Memory B cell (primary cell): Measurements from ENCODE around the gene SUSD4.

Experiments used
- ATAC-seq: fragments of 150-1000 bp; cut with Tn5 transposase; 2 replicates; pipeline ENCODE4 v1.10.0; 2021; ENCODE audit warnings: low read depth, mild to moderate bottlenecking, moderate library complexity
- DNase-seq, 2 donors: peaks; one replicate each; pipeline ENCODE4 v3.0.0; 2022; ENCODE audit warnings: low spot score in 2 of 2
- H3K27ac Mint-ChIP-seq: one replicate; pipeline ENCODE4 v1.8.0; 2022; ENCODE audit warnings: mild to moderate bottlenecking, moderate library complexity, mixed read lengths
- H3K27me3 Mint-ChIP-seq: one replicate; pipeline ENCODE4 v1.8.0; 2022; ENCODE audit warnings: mixed read lengths
- H3K36me3 Mint-ChIP-seq: one replicate; pipeline ENCODE4 v1.8.0; 2022; ENCODE audit warnings: mild to moderate bottlenecking, mixed read lengths
- H3K4me1 Mint-ChIP-seq: one replicate; pipeline ENCODE4 v1.8.0; 2022; ENCODE audit warnings: mixed read lengths
- H3K4me3 Mint-ChIP-seq: one replicate; pipeline ENCODE4 v1.8.0; 2022; ENCODE audit warnings: mild to moderate bottlenecking, moderate library complexity, mixed read lengths
- H3K9me3 Mint-ChIP-seq: one replicate; pipeline ENCODE4 v1.8.0; 2022; ENCODE audit warnings: mixed read lengths

Gene SUSD4

GRCh38 chr1:223225481-223225880 lies 138.5 kb downstream of the SUSD4 start:
- no peaks in the 10 kb centered on the region for H3K36me3 Mint-ChIP-seq
- peaks cover 18% of the 10 kb centered on the region for H3K27me3 Mint-ChIP-seq
- ATAC-seq (no peak), DNase-seq (no peak)
- H3K27ac Mint-ChIP-seq, result no peak overlapping the region
- H3K4me3 Mint-ChIP-seq, result no peak overlapping the region
- no peaks in the 10 kb centered on the region for H3K4me1 Mint-ChIP-seq
- H3K9me3 Mint-ChIP-seq, result no peaks in the 10 kb centered on the region

- no peaks in the 10 kb centered on the region for H3K4me1 Mint-ChIP-seq
- H3K9me3 Mint-ChIP-seq, result no peaks in the 10 kb centered on the region
- peaks cover 18% of the 10 kb centered on the region for H3K27me3 Mint-ChIP-seq
- no peaks in the 10 kb centered on the region for H3K36me3 Mint-ChIP-seq
- DNase-seq (no peak), ATAC-seq (no peak)
- H3K27ac Mint-ChIP-seq, result no peak overlapping the region
- H3K4me3 Mint-ChIP-seq, result no peak overlapping the region
Measured at GRCh38 chr1:223225061-223225460, 138.9 kb downstream of the SUSD4 start.

GRCh38 chr1:223224465-223224864 lies 139.5 kb downstream of the SUSD4 start:
- no peak for DNase-seq
- Mint-ChIP-seq H3K9me3 (no peaks in the 10 kb centered on the region), H3K4me3 (no peak overlapping the region), H3K27ac (no peak overlapping the region), H3K4me1 (no peaks in the 10 kb centered on the region), H3K36me3 (no peaks in the 10 kb centered on the region), H3K27me3 (peaks cover 18% of the 10 kb centered on the region)
- no peak for ATAC-seq

GRCh38 chr1:223223091-223223995 lies 140.6 kb downstream of the SUSD4 start:
- Mint-ChIP-seq H3K4me1 (no peaks in the 10 kb centered on the region), H3K36me3 (no peaks in the 10 kb centered on the region), H3K27ac (no peak overlapping the region), H3K9me3 (peaks cover 4% of the 10 kb centered on the region), H3K4me3 (no peak overlapping the region), H3K27me3 (peaks cover 18% of the 10 kb centered on the region)
- DNase-seq, result no peak
- no peak for ATAC-seq

GRCh38 chr1:223222377-223222776 lies 141.6 kb downstream of the SUSD4 start:
- ATAC-seq, result no peak
- H3K4me1 Mint-ChIP-seq, result no peaks in the 10 kb centered on the region

GRCh38 chr1:223221686-223222085 lies 142.3 kb downstream of the SUSD4 start:
- Mint-ChIP-seq H3K4me3 (no peak overlapping the region), H3K27me3 (peaks cover 12% of the 10 kb centered on the region), H3K4me1 (no peaks in the 10 kb centered on the region), H3K9me3 (peaks cover 8% of the 10 kb centered on the region), H3K36me3 (no peaks in the 10 kb centered on the region), H3K27ac (no peak overlapping the region)
- DNase-seq (no peak), ATAC-seq (no peak)

More at GRCh38 chr1:223222377-223222776, 141.6 kb downstream of the SUSD4 start:
- peaks cover 8% of the 10 kb centered on the region for H3K9me3 Mint-ChIP-seq
- H3K4me3 Mint-ChIP-seq, result no peak overlapping the region
- no peak overlapping the region for H3K27ac Mint-ChIP-seq
- peaks cover 14% of the 10 kb centered on the region for H3K27me3 Mint-ChIP-seq
- DNase-seq, result no peak
- H3K36me3 Mint-ChIP-seq, result no peaks in the 10 kb centered on the region

GRCh38 chr1:223219846-223220610 lies 143.9 kb downstream of the SUSD4 start:
- DNase-seq, result no peak
- Mint-ChIP-seq H3K36me3 (no peaks in the 10 kb centered on the region), H3K27ac (no peak overlapping the region)

GRCh38 chr1:223219318-223219635 lies 144.7 kb downstream of the SUSD4 start:
- Mint-ChIP-seq H3K4me3 (no peak overlapping the region), H3K27me3 (peaks cover 6% of the 10 kb centered on the region), H3K4me1 (no peaks in the 10 kb centered on the region), H3K27ac (no peak overlapping the region), H3K36me3 (no peaks in the 10 kb centered on the region), H3K9me3 (peaks cover 8% of the 10 kb centered on the region)
- DNase-seq (no peak), ATAC-seq (no peak)

More at GRCh38 chr1:223219846-223220610, 143.9 kb downstream of the SUSD4 start:
- ATAC-seq, result no peak
- Mint-ChIP-seq H3K9me3 (peaks cover 8% of the 10 kb centered on the region), H3K27me3 (peaks cover 8% of the 10 kb centered on the region), H3K4me1 (no peaks in the 10 kb centered on the region), H3K4me3 (no peak overlapping the region)

GRCh38 chr1:223217781-223218180 lies 146.2 kb downstream of the SUSD4 start:
- Mint-ChIP-seq H3K4me3 (no peak overlapping the region), H3K9me3 (peaks cover 8% of the 10 kb centered on the region), H3K27ac (no peak overlapping the region), H3K36me3 (no peaks in the 10 kb centered on the region), H3K27me3 (peaks cover 2% of the 10 kb centered on the region), H3K4me1 (no peaks in the 10 kb centered on the region)
- ATAC-seq (no peak), DNase-seq (no peak)

- Mint-ChIP-seq H3K27ac (no peak overlapping the region), H3K4me1 (no peaks in the 10 kb centered on the region), H3K4me3 (no peak overlapping the region), H3K27me3 (peaks cover 5% of the 10 kb centered on the region), H3K9me3 (peaks cover 8% of the 10 kb centered on the region), H3K36me3 (no peaks in the 10 kb centered on the region)
- no peak for DNase-seq
- no peak for ATAC-seq
Measured at GRCh38 chr1:223216531-223217205, 147.3 kb downstream of the SUSD4 start.

- no peak overlapping the region for H3K27ac Mint-ChIP-seq
- peaks cover 8% of the 10 kb centered on the region for H3K9me3 Mint-ChIP-seq
- ATAC-seq, result no peak
- DNase-seq, result no peak
- no peak overlapping the region for H3K4me3 Mint-ChIP-seq
- H3K4me1 Mint-ChIP-seq, result no peaks in the 10 kb centered on the region
- H3K27me3 Mint-ChIP-seq, result peaks cover 5% of the 10 kb centered on the region
- no peaks in the 10 kb centered on the region for H3K36me3 Mint-ChIP-seq
Measured at GRCh38 chr1:223216074-223216473, 147.9 kb downstream of the SUSD4 start.

GRCh38 chr1:223215026-223215425 lies 148.9 kb downstream of the SUSD4 start:
- H3K36me3 Mint-ChIP-seq, result no peaks in the 10 kb centered on the region
- peaks cover 4% of the 10 kb centered on the region for H3K27me3 Mint-ChIP-seq
- H3K9me3 Mint-ChIP-seq, result peaks cover 8% of the 10 kb centered on the region
- no peak for DNase-seq
- H3K4me1 Mint-ChIP-seq, result no peaks in the 10 kb centered on the region
- H3K4me3 Mint-ChIP-seq, result no peak overlapping the region
- H3K27ac Mint-ChIP-seq, result no peak overlapping the region
- ATAC-seq, result no peak

- no peak for DNase-seq
- H3K36me3 Mint-ChIP-seq, result no peaks in the 10 kb centered on the region
- no peaks in the 10 kb centered on the region for H3K4me1 Mint-ChIP-seq
- ATAC-seq, result no peak
- no peak overlapping the region for H3K4me3 Mint-ChIP-seq
- peaks cover 8% of the 10 kb centered on the region for H3K9me3 Mint-ChIP-seq
- peaks cover 4% of the 10 kb centered on the region for H3K27me3 Mint-ChIP-seq
- no peak overlapping the region for H3K27ac Mint-ChIP-seq
Measured at GRCh38 chr1:223214261-223214807, 149.6 kb downstream of the SUSD4 start.

GRCh38 chr1:223212441-223212840 lies 151.5 kb downstream of the SUSD4 start:
- peaks cover 4% of the 10 kb centered on the region for H3K27me3 Mint-ChIP-seq
- DNase-seq (no peak), ATAC-seq (no peak)
- H3K9me3 Mint-ChIP-seq, result no peaks in the 10 kb centered on the region
- H3K4me1 Mint-ChIP-seq, result no peaks in the 10 kb centered on the region
- H3K27ac Mint-ChIP-seq, result no peak overlapping the region
- H3K4me3 Mint-ChIP-seq, result no peak overlapping the region
- no peaks in the 10 kb centered on the region for H3K36me3 Mint-ChIP-seq
